Transverse colon (tissue), 4 donors: Measurements from ENCODE around the gene CASP9. TPM values are rescaled to one million over a fixed set of nuclear protein-coding genes. Genes with fewer than 3 reads are reported as not detected.

Experiments used
- DNase-seq: peaks from one replicate; pipeline ENCODE4 v3.0.0-alpha.2; 2019
- H3K27ac ChIP-seq, 4 donors: fragments of 200-600 bp; sonication (generic); 2 replicates each; pipeline ENCODE4 v1.5.1; 2016 to 2018; ENCODE audit warnings: inconsistent platforms in 4 of 4
- H3K27me3 ChIP-seq: fragments of 200-600 bp; sonication (generic); 2 replicates; pipeline ENCODE4 v1.5.1; 2017; ENCODE audit warnings: inconsistent platforms
- H3K36me3 ChIP-seq, 4 donors: fragments of 200-600 bp; sonication (generic); 2 replicates each; pipeline ENCODE4 v1.5.1; 2017 to 2019; ENCODE audit warnings: inconsistent platforms in 4 of 4
- H3K4me1 ChIP-seq, 4 donors: fragments of 200-600 bp; sonication (generic); 2 replicates each; pipeline ENCODE4 v1.5.1; 2017 to 2020; ENCODE audit warnings: inconsistent platforms in 4 of 4
- H3K4me3 ChIP-seq, 4 donors: fragments of 200-600 bp; sonication (generic); 1 replicate in 1 of 4; 2 replicates in 3 of 4; pipeline versions ENCODE4 v1.5.1 to v1.6.1; 2017 to 2019; ENCODE audit warnings: inconsistent platforms in 4 of 4
- H3K9me3 ChIP-seq, 2 donors: fragments of 200-600 bp; sonication (generic); 2 replicates each; pipeline ENCODE4 v1.5.1; 2017 to 2019; ENCODE audit warnings: inconsistent platforms in 2 of 2
- CTCF ChIP-seq, 5 experiments: fragments of 200-600 bp in 3 of 5; fragments of 450-650 bp in 2 of 5; sonication (generic) in 3 of 5; IDR thresholded peaks; 1 replicate in 2 of 5; 2 replicates in 3 of 5; pipeline ENCODE4 v1.5.1; 2016 to 2017; ENCODE audit warnings: antibody characterized with exemption in 5 of 5, inconsistent platforms in 3 of 5, mild to moderate bottlenecking in 2 of 5, moderate library complexity in 1 of 5
- EP300 ChIP-seq: sonication (generic); formaldehyde crosslinking; IDR thresholded peaks from one replicate; pipeline ENCODE4 v1.6.1; 2017; ENCODE audit warnings: antibody characterized with exemption, low read depth
- POLR2A ChIP-seq: fragments of 450-650 bp; IDR thresholded peaks from one replicate; pipeline ENCODE4 v1.6.1; 2016; ENCODE audit warnings: antibody characterized with exemption, mild to moderate bottlenecking, moderate library complexity
- POLR2AphosphoS5 ChIP-seq, 3 donors: sonication (generic); formaldehyde crosslinking; IDR thresholded peaks; one replicate each; pipeline ENCODE4 v1.6.1; 2016; ENCODE audit warnings: antibody characterized with exemption in 3 of 3
- WGBS, 2 donors: methylation state at CpG; one replicate each; pipeline ENCODE4 v1.1.5; 2018; ENCODE audit warnings: low coverage in 1 of 2; 5-methylcytosine and 5-hydroxymethylcytosine counted together
- in situ Hi-C, 4 donors: fragments of 200-750 bp; cut with MboI; loops; one replicate each; pipeline versions ENCODE4 v1.15.0 to v1.15.1; 2017; ENCODE audit warnings: low sequenced_read_pairs in 3 of 4, low pct_ligation_motif_present in 1 of 4, low pct_unique_long_range_greater_than_20kb in 1 of 4
- intact Hi-C: fragments of 100-400 bp; cut with DNase I; formaldehyde crosslinking; loops from one replicate; pipeline ENCODE4 v1.15.1; 2023; ENCODE audit warnings: low total_unique reads
- total RNA-seq, 4 donors: library from RNA; depleted of rRNA; stranded (reverse); fragments of >200 nt; gene quantifications; one replicate each; pipeline ENCODE4 v1.1.0, GENCODE V29; 2016

CASP9 gene
- total RNA-seq, 4 donors from 2014 or later: 19.1 to 151 (median 25.2) TPM

GRCh38 chr1:15543251-15543588, 19.2 kb upstream of the CASP9 start:
- no peaks in the 10 kb centered on the region for H3K27me3 ChIP-seq
- no peak for DNase-seq
- no peak overlapping the region for H3K4me3 ChIP-seq
- TF ChIP-seq EP300 (no peak), POLR2A (no peak), CTCF (IDR thresholded peaks at IDR 0.05) (no peak), POLR2AphosphoS5 (IDR thresholded peaks at IDR 0.05) (no peak)
- in situ Hi-C loops: no loop called here
- no peaks in the 10 kb centered on the region for H3K9me3 ChIP-seq
- intact Hi-C loops: no loop called here
- H3K4me1 ChIP-seq: no peaks in the 10 kb centered on the region
- WGBS, 2 donors: 97 to 100% methylated on average over 1 to 5 of the region's 5 CpGs
- peaks cover 0 to 61% (median 25%) of the 10 kb centered on the region in 4 donors for H3K36me3 ChIP-seq
- H3K27ac ChIP-seq: no peak overlapping the region

- TF ChIP-seq CTCF (IDR thresholded peaks at IDR 0.05): no peak
- no peak for TF ChIP-seq EP300
- TF ChIP-seq POLR2A: no peak
- no peak for TF ChIP-seq POLR2AphosphoS5 (IDR thresholded peaks at IDR 0.05)
Measured at GRCh38 chr1:15542388-15543250, 18.6 kb upstream of the CASP9 start.

GRCh38 chr1:15541231-15541792, 17.3 kb upstream of the CASP9 start:
- peaks cover 0 to 59% (median 18%) of the 10 kb centered on the region in 4 donors for H3K36me3 ChIP-seq
- in situ Hi-C loops: no loop called here
- intact Hi-C loops: no loop called here
- H3K4me3 ChIP-seq: no peak overlapping the region
- DNase-seq: no peak
- no peaks in the 10 kb centered on the region for H3K27me3 ChIP-seq
- 84 to 93% methylated on average over 3 to 4 of the region's 4 CpGs for WGBS, 2 donors
- no peaks in the 10 kb centered on the region for H3K9me3 ChIP-seq
- no peak for TF ChIP-seq POLR2A
- no peak for TF ChIP-seq EP300
- no peak for TF ChIP-seq CTCF (IDR thresholded peaks at IDR 0.05)
- TF ChIP-seq POLR2AphosphoS5 (IDR thresholded peaks at IDR 0.05): no peak
- H3K27ac ChIP-seq: no peak overlapping the region
- H3K4me1 ChIP-seq: no peaks in the 10 kb centered on the region

More at GRCh38 chr1:15542388-15543250, 18.6 kb upstream of the CASP9 start:
- H3K9me3 ChIP-seq: no peaks in the 10 kb centered on the region
- H3K4me1 ChIP-seq: no peaks in the 10 kb centered on the region
- no peak for DNase-seq
- no peak overlapping the region for H3K4me3 ChIP-seq
- no peaks in the 10 kb centered on the region for H3K27me3 ChIP-seq
- in situ Hi-C loops (no loop called here), intact Hi-C loops (no loop called here)
- H3K27ac ChIP-seq: no peak overlapping the region
- 88 to 92% methylated on average over 1 to 7 of the region's 7 CpGs for WGBS, 2 donors
- H3K36me3 ChIP-seq: peaks cover 0 to 62% (median 22%) of the 10 kb centered on the region in 4 donors

GRCh38 chr1:15540186-15540585, 16.2 kb upstream of the CASP9 start:
- no peak for TF ChIP-seq POLR2A
- TF ChIP-seq CTCF (IDR thresholded peaks at IDR 0.05): no peak
- TF ChIP-seq EP300: no peak
- TF ChIP-seq POLR2AphosphoS5 (IDR thresholded peaks at IDR 0.05): no peak
- no peaks in the 10 kb centered on the region for H3K9me3 ChIP-seq
- intact Hi-C loops (no loop called here), in situ Hi-C loops (no loop called here)
- H3K4me3 ChIP-seq: no peak overlapping the region
- 88 to 93% methylated on average over 8 of the region's 8 CpGs for WGBS, 2 donors
- DNase-seq: no peak
- no peak overlapping the region for H3K27ac ChIP-seq
- peaks cover 0 to 51% (median 13%) of the 10 kb centered on the region in 4 donors for H3K36me3 ChIP-seq
- no peaks in the 10 kb centered on the region for H3K4me1 ChIP-seq
- H3K27me3 ChIP-seq: no peaks in the 10 kb centered on the region
